ENCODE measurements around the gene DGKK. TPM values are rescaled to one million over a fixed set of nuclear protein-coding genes. Genes with fewer than 3 reads are reported as not detected.
"Not testable (repeated sequence)": the region's sequence is repeated elsewhere in the genome, so short reads cannot be mapped to it uniquely, and the experiment has no call there.

DGKK gene
- total and polyA plus RNA-seq, 5 donors from 2014 or later, result not detected

DNA sequence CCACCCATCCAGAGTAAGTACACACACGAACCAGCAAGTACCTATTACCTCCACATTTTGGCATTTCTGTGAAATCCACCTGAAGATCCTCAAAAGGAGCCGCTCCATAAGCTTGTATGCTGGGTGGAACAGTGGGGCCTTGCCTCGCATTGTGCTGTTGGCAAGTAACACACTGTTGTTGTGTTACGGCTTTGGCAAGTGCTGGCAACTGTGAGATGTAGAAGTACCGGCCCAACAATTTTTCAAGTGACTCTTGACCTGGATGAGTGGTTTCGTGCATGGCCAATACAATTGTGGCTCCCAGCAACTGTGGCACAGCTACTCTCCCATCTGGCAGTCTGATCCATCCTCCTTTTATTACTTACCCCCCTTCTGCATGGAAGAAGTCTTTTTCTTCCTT lies 137.3 kb downstream of the DGKK start:
- Mint-ChIP-seq H3K36me3 (no peaks in the 10 kb centered on the region), H3K9me3 (no peaks in the 10 kb centered on the region)
- H3K4me1 ChIP-seq (ENCODE audit: control insufficient read depth, insufficient read depth, low read length, poor library complexity, severe bottlenecking), result no peaks in the 10 kb centered on the region

GRCh38 chrX:50332668-50333067 lies 138.0 kb downstream of the DGKK start:
- H3K4me1 ChIP-seq (ENCODE audit: control insufficient read depth, insufficient read depth, low read length, poor library complexity, severe bottlenecking); H3K9me3 Mint-ChIP-seq; H3K4me3 ChIP-seq (ENCODE audit: low read depth, low read length); H3K27ac ChIP-seq (ENCODE audit: insufficient read depth, low read length, poor library complexity, severe bottlenecking); H3K4me1 Mint-ChIP-seq; H3K27me3 Mint-ChIP-seq; DNase-seq; H3K36me3 ChIP-seq (ENCODE audit: control insufficient read depth, insufficient read depth, low read length); H3K9me3 ChIP-seq (ENCODE audit: control insufficient read depth in 2 of 2, low read length in 2 of 2); ATAC-seq (ENCODE audit: low read depth in 2 of 2); H3K36me3 Mint-ChIP-seq; H3K4me3 Mint-ChIP-seq; H3K27ac Mint-ChIP-seq; H3K27me3 ChIP-seq (ENCODE audit: control insufficient read depth, insufficient read depth, low read length): not testable (repeated sequence)

More for the DNA sequence above, 137.3 kb downstream of the DGKK start:
- Mint-ChIP-seq H3K4me3 (no peak overlapping the region), H3K27me3 (no peaks in the 10 kb centered on the region), H3K4me1 (no peaks in the 10 kb centered on the region), H3K27ac (no peak overlapping the region)
- H3K27ac ChIP-seq (ENCODE audit: insufficient read depth, low read length, poor library complexity, severe bottlenecking), result no peak overlapping the region
- no peaks in the 10 kb centered on the region for H3K9me3 ChIP-seq (ENCODE audit: control insufficient read depth in 2 of 2, low read length in 2 of 2)
- ATAC-seq (ENCODE audit: low read depth in 2 of 2) (no peak), DNase-seq (no peak)
- H3K4me3 ChIP-seq (ENCODE audit: low read depth, low read length), result no peak overlapping the region
- H3K36me3 ChIP-seq (ENCODE audit: control insufficient read depth, insufficient read depth, low read length), result no peaks in the 10 kb centered on the region
- H3K27me3 ChIP-seq (ENCODE audit: control insufficient read depth, insufficient read depth, low read length), result no peaks in the 10 kb centered on the region

- no peak for ATAC-seq (ENCODE audit: low read depth in 2 of 2)
- Mint-ChIP-seq H3K36me3 (no peaks in the 10 kb centered on the region), H3K27me3 (peaks cover 9% of the 10 kb centered on the region), H3K4me1 (no peaks in the 10 kb centered on the region), H3K27ac (no peak overlapping the region), H3K4me3 (no peak overlapping the region), H3K9me3 (no peaks in the 10 kb centered on the region)
- Histone ChIP-seq H3K4me1 (ENCODE audit: control insufficient read depth, insufficient read depth, low read length, poor library complexity, severe bottlenecking) (no peaks in the 10 kb centered on the region), H3K36me3 (ENCODE audit: control insufficient read depth, insufficient read depth, low read length) (no peaks in the 10 kb centered on the region), H3K27ac (ENCODE audit: insufficient read depth, low read length, poor library complexity, severe bottlenecking) (no peak overlapping the region), H3K4me3 (ENCODE audit: low read depth, low read length) (no peak overlapping the region), H3K9me3 (ENCODE audit: control insufficient read depth in 2 of 2, low read length in 2 of 2) (no peaks in the 10 kb centered on the region), H3K27me3 (ENCODE audit: control insufficient read depth, insufficient read depth, low read length) (no peaks in the 10 kb centered on the region)
- no peak for DNase-seq
These were observed 143.4 kb downstream of the DGKK start for GRCh38 chrX:50327235-50327634.
